Activated T-helper 1 cell treated with Interleukin-2 at 50 U/mL for 16 hours (primary cell): ENCODE results near the gene PPP2R2B.
A peak's percentile ranks its signal among the peaks of the same experiment; 100 is the strongest.

Source experiments
- DNase-seq: peaks from one replicate; pipeline ENCODE4 v3.0.0-alpha.2; 2020; ENCODE audit warnings: low read depth

PPP2R2B gene

DNA sequence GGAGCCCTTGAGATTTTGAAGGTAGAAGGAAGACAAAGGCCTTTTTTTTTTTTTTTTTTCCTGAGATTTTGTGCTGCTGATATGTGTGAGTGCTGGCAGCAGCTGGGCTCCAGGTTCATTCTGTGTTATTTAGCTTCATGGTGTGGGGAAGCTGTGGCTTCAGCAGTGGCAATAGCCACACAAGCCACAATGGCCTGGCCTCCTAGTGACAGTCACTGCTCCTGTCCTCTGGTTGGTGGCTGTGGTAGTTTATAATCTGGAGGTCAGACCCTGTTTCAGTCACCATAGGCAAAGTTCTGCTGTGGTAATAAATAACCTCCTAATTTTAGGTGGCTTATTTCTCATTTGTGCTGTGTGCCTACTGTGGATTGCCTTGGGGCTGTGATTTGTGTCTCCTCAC is 334.3 kb downstream of the PPP2R2B start:
- DNase-seq: no peak

- peak; percentile 45 for DNase-seq
These were observed 336.4 kb downstream of the PPP2R2B start for GRCh38 chr5:146541958-146542849.

GRCh38 chr5:146540414-146540813 is 338.1 kb downstream of the PPP2R2B start:
- no peak for DNase-seq

- no peak for DNase-seq
These were observed 338.6 kb downstream of the PPP2R2B start for GRCh38 chr5:146539973-146540372.

GRCh38 chr5:146538432-146538831 is 340.1 kb downstream of the PPP2R2B start:
- no peak for DNase-seq

- DNase-seq: no peak
These were observed 344.7 kb downstream of the PPP2R2B start for GRCh38 chr5:146533882-146534281.

DNA sequence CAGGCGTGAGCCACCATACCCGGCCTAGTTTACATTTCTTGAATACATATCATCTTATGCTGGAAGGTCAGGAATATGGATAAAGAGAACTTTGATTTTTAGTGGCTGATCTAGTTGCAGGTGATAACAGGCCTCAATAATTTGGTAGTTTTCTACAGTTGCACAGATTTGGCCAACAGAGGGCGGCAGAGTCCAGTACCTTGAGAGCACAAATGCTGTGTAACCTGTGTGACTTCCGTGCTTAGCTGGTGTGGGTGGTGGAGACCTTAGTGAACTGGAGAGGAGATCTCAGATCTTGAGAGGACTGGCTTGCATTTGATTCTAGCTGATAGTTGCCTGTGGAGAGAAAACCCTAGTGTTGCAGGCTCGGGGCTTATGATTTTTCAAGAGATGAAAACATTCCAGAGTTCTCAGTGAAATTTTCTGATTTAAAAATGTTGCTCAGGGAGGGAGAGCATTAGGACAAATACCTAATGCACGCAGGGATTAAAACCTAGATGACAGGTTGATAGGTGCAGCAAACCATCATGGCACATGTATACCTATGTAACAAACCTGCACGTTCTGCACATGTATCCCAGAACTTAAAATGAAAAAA is 345.2 kb downstream of the PPP2R2B start:
- DNase-seq: peak; percentile 46
